GDM1 (cell line): ENCODE results near the gene IFITM2.
"Not testable (repeated sequence)": the region's sequence is repeated elsewhere in the genome, so short reads cannot be mapped to it uniquely, and the experiment has no call there.

ENCODE experiments used
- DNase-seq: peaks from one replicate; lab custom pipeline; 2025; lab: John Stamatoyannopoulos, UW

The IFITM2 gene

GRCh38 chr11:325796-326591, 18.4 kb downstream of the IFITM2 start:
- DNase-seq: no peak

- DNase-seq: no peak
Measured at GRCh38 chr11:326592-326841, 18.9 kb downstream of the IFITM2 start.

- peak; percentile 32 for DNase-seq
Measured at GRCh38 chr11:326842-327580, 19.4 kb downstream of the IFITM2 start.

GRCh38 chr11:327581-327923, 19.9 kb downstream of the IFITM2 start:
- DNase-seq: no peak

GRCh38 chr11:328012-328411, 20.4 kb downstream of the IFITM2 start:
- no peak for DNase-seq

- DNase-seq: not testable (repeated sequence)
Measured at GRCh38 chr11:328516-329100, 21.0 kb downstream of the IFITM2 start.

GRCh38 chr11:329886-330253, 22.3 kb downstream of the IFITM2 start:
- no peak for DNase-seq

- DNase-seq: no peak
Measured at GRCh38 chr11:330307-330693, 22.7 kb downstream of the IFITM2 start.

- DNase-seq: no peak
Measured at GRCh38 chr11:330694-331357, 23.2 kb downstream of the IFITM2 start.

GRCh38 chr11:331358-332060, 23.9 kb downstream of the IFITM2 start:
- DNase-seq: no peak

GRCh38 chr11:332651-333480, 25.2 kb downstream of the IFITM2 start:
- DNase-seq: no peak

GRCh38 chr11:333616-334263, 26.1 kb downstream of the IFITM2 start:
- DNase-seq: not testable (repeated sequence)

GRCh38 chr11:334264-334994, 26.8 kb downstream of the IFITM2 start:
- DNase-seq: no peak

- DNase-seq: peak; percentile 56
Measured at GRCh38 chr11:335779-336658, 28.4 kb downstream of the IFITM2 start.

GRCh38 chr11:336659-337198, 29.1 kb downstream of the IFITM2 start:
- DNase-seq: no peak

- DNase-seq: no peak
Measured at GRCh38 chr11:337711-338110, 30.1 kb downstream of the IFITM2 start.

- no peak for DNase-seq
Measured at GRCh38 chr11:339963-340362, 32.3 kb downstream of the IFITM2 start.

- DNase-seq: no peak
Measured at GRCh38 chr11:340539-341512, 33.2 kb downstream of the IFITM2 start.
